Left renal cortex interstitium (tissue), 4 donors: ENCODE results near the gene GGA1. TPM values are rescaled to one million over a fixed set of nuclear protein-coding genes. Genes with fewer than 3 reads are reported as not detected.
"Not testable (repeated sequence)": the region's sequence is repeated elsewhere in the genome, so short reads cannot be mapped to it uniquely, and the experiment has no call there.

Source experiments
- DNase-seq, 4 donors: peaks; one replicate each; pipeline ENCODE4 v3.0.0-alpha.2; 2013; ENCODE audit warnings: low read depth in 4 of 4, low spot score in 2 of 4, missing footprints in 1 of 4
- polyA plus RNA-seq, 4 donors: library from polyadenylated mRNA; unstranded; fragments of 120-200 nt; gene quantifications; one replicate each; pipeline ENCODE4 v1.2.1, GENCODE V29; 2013; ENCODE audit not compliant: insufficient read length in 4 of 4

Gene GGA1
- polyA plus RNA-seq, 4 donors: 38.4 to 79.0 (median 61.9) TPM

GRCh38 chr22:37607935-37608476, 628 bp upstream of the GGA1 start:
- DNase-seq: no peak

DNA sequence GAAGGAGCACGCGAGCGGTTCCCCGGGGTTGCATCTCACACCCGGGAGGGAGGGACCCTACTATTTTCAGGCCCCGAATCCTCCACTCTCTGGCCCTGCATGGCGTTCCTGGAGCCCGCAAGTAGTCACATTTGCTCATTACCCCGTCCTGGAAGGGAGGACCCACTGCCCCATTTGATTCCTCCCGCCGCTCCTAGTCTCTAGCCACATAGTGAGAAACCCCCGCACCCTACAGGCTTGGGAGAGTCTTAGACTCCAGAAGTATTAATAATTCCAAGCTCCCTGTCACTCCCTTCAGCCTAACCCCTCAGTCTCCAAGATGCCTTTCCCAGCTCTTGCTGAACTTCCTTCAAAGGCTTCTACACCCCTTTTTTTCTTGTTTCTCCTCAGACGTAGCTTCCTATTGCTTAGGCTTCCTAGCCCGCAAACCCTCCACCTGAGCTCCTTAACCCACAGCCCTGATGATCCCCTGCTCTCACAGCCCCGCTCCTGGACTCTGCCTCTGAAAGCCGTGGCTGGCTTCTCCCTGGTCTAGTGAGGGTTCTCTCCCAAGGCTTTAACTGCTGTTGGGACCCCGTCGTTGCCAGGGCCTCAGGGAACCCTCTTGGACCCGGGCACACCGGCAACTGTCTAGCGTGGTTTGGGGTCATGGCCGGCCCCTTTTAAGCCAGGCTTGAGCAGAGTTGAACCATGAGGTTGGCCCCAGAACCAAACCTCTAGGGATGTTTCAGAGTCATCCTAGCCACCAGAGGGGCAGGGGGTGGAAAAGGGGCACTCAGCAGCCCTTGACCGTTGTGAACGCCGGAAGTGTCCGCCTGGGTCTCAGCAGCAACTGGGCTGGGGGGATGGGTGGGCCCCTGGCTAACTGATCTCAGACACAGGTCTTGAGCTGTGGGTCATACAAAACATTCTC, 862 bp downstream of the GGA1 start:
- no peak for DNase-seq

GRCh38 chr22:37610153-37610475, 1.5 kb downstream of the GGA1 start:
- DNase-seq: not testable (repeated sequence)

- DNase-seq: no peak
Observed at GRCh38 chr22:37610480-37611129, 2.0 kb downstream of the GGA1 start.

DNA sequence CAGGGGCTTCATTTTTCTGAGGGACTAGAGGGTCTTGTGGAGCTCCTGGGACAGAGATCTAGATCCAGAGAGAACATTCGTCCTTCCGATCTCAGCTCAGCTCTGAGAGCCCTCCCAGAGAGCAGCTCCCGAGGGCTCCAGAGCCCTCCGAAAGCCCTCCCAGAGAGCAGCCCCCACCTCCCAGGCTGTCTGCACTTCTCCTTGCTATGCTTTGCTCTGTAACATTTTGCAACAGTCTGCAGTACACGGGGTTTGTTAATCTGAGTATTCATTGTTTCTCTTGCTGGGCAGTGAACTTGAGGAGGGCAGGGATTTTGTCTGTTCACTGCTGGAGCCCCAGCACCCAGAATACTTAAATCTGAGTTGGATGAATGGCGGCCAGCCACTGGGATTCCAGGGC, 2.6 kb downstream of the GGA1 start:
- DNase-seq: no peak

GRCh38 chr22:37616201-37617083, 7.8 kb downstream of the GGA1 start:
- DNase-seq: no peak

DNA sequence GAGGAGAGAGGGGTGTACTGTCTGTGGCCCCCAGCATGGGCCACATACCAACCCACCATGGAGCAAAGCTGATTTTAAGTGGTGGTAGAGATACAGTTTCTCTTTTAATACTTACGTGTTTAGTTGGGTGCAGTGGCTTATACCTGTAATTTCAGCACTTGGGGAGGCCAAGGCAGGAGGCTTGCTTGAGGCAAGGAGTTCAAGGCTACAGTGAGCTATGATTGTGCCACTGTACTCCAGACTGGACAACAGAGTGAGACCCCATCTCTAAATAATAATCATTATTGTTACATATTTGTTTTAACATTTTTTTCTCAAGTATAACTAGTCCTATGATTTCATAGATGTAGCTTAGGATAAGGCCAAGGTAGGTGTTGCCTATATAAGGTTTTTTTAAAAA, 8.8 kb downstream of the GGA1 start:
- DNase-seq: no peak

DNA sequence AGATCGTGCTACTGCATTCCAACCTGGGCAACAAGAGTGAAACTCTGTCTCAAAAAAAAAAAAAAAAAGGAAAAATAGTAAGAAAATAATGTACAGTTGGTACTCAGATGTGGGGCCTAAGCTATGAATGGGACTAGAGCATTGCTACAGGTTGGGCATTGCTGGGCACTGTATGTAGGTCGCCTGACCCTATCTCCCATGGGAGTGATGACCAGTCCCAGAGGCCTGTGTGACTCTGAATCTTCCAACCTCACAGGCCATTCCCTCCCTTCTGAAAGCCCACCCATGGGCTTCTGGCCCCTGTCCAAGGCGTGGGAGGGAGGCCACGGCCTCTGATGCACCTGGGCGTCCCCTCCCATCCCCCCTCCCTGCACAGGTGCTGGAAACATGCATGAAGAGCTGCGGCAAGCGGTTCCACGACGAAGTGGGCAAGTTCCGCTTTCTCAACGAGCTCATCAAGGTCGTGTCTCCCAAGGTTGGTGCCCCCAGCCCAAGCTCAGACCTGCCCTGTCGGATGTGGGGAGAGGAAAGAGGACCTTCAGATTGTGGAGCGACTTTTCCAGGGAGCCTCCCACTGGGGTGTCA, 9.5 kb downstream of the GGA1 start:
- no peak for DNase-seq

- DNase-seq: no peak
Observed at GRCh38 chr22:37618674-37619073, 10.0 kb downstream of the GGA1 start.

- DNase-seq: no peak
Observed at GRCh38 chr22:37619991-37620390, 11.4 kb downstream of the GGA1 start.

GRCh38 chr22:37621352-37621860, 12.8 kb downstream of the GGA1 start:
- DNase-seq: no peak

- DNase-seq: no peak
Observed at GRCh38 chr22:37623075-37624016, 14.7 kb downstream of the GGA1 start.

DNA sequence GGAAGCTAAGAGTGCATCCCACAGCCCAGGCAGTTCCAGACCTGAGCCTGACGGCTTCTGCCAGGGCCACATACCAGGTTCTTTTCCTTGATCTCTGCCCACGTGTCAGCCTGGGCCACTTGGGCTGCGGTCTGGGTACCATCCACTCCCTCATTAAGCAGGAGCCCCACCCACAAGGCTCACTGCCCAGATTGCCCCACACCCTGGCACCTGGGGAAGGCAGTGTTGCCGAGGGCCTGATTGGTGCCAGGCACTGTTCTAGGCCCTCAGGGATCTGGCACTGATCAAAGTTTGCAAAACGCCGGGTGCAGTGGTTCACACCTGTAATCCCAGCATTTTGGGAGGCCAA, 15.4 kb downstream of the GGA1 start:
- DNase-seq: no peak

GRCh38 chr22:37624876-37625275, 16.2 kb downstream of the GGA1 start:
- DNase-seq: no peak

DNA sequence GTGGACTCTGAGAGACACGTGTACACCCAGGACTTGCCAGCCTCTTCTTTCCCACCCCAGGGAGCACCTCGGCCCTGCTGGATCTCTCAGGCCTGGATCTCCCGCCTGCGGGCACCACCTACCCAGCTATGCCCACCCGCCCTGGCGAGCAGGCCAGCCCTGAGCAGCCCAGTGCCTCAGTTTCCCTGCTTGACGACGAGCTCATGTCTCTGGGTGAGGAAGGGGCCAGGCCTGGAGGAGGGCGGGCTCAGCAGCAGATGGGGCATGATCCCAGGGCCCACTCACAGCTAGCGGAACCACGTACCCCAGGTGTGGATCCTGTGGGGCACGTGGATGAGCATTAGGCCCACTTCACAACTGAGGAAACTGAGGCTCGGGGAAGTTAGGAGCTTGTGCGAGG, 17.1 kb downstream of the GGA1 start:
- no peak for DNase-seq

DNA sequence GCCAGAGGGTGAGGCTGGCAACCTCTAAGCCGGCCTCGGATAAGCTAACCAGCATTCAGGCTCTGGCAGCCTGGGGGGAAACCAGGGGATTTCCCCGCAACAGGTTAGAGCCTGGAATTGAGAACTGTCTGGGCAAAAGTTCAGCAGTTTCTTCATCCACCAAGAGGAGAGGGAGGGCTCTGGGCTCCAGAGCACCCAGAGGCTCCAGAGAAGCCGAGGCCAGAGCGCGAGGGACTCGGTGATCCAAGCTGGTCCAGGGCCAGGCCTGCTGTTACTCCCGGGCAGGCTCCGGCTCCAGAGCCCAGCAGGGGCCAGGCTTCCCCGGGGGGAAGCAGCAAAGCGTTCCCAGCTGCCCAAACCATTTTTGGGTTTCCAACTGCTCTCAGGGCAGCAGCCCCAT, 17.5 kb downstream of the GGA1 start:
- no peak for DNase-seq

GRCh38 chr22:37626556-37627075, 18.0 kb downstream of the GGA1 start:
- DNase-seq: no peak

DNA sequence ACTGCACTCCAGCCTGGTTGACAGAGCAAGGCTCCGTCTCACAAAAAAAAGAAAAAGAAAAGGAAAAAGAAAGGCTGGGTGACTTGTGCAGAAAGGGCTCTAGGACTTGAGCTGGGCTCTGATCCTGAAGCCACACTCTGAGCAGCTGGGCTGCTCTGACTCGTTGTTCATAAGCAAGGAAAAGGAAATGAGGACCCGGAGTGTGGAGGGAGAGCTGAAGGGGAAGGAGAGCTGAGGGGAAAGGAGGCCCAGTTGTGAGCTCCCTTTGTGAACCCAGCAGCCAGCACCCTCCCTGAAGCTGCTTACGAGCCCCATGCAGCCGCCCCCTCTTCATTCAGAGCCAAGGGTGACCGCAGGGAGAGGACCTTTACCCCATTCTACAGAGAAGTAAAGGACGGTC, 18.5 kb downstream of the GGA1 start:
- DNase-seq: no peak

DNA sequence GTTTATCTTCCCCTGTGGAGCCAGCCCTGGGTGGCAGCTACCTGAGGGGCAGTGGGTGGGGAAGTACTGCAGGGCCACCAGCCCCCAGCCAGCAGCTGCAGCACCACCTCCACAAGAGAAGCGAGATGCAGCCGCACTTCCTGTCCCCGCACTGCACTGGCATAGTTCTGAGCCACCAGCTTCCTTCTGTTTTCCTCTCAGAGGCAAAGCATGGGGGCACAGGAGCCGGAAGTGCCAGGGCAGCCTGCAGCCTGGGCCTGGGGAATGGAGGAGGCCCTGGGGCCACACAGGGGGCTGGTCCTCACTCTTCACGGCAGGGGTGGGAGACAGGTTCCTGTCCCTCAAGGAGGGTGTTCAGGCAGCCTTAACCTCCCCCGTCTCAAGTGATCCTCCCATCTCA, 18.9 kb downstream of the GGA1 start:
- no peak for DNase-seq
